Endothelial cell of umbilical vein (primary cell): Measurements from ENCODE around the gene MRPL24. TPM values are rescaled to one million over a fixed set of nuclear protein-coding genes. Genes with fewer than 3 reads are reported as not detected.
A peak's percentile ranks its signal among the peaks of the same experiment; 100 is the strongest.

Experiments
- BruUV-seq: library from RNA; stranded (reverse); fragments of 400-500 nt; replicated peaks from 2 replicates; lab custom pipeline; 2021; lab: Mats Ljungman, UMichigan
- CTCF ChIA-PET: fragments of 300-600, 350-600 bp; sonication (Branson Sonifier 250); formaldehyde crosslinking; loops from one replicate; lab custom pipeline; 2021; ENCODE audit warnings: antibody characterized with exemption, inconsistent platforms; lab: Charles Lee
- POLR2A ChIA-PET: fragments of 300-600, 350-600 bp; sonication (Branson Sonifier 250); formaldehyde crosslinking; loops from one replicate; lab custom pipeline; 2021; ENCODE audit warnings: antibody characterized with exemption, inconsistent platforms; lab: Charles Lee
- DNase-seq: peaks from one replicate; pipeline ENCODE4 v3.0.0-alpha.2; 2011; ENCODE audit warnings: low read depth, low spot score
- FAIRE-seq: peaks from 2 replicates; lab custom pipeline; 2011; peaks lifted over from hg19 to GRCh38; lab: Jason Lieb, UNC
- H2AFZ ChIP-seq: 2 replicates; pipeline ENCODE4 v1.6.0; 2012; ENCODE audit warnings: low read depth, low read length, control low read depth, inconsistent platforms
- H3K27ac ChIP-seq: 2 replicates; pipeline ENCODE4 v1.5.1; 2011; ENCODE audit warnings: low read depth, mild to moderate bottlenecking, control low read depth, low read length, moderate library complexity; ENCODE audit not compliant: insufficient read depth
- H3K27me3 ChIP-seq, 2 experiments: 2 replicates each; pipeline versions ENCODE4 v1.6.0 to v1.6.1; 2011; ENCODE audit warnings: low read length in 2 of 2, mixed read lengths in 1 of 2; ENCODE audit not compliant: control insufficient read depth in 2 of 2, insufficient read depth in 2 of 2
- H3K36me3 ChIP-seq, 2 experiments: 2 replicates in 1 of 2; 3 replicates in 1 of 2; pipeline ENCODE4 v1.5.1; 2011; ENCODE audit warnings: low read length in 2 of 2, mild to moderate bottlenecking in 1 of 2, moderate library complexity in 1 of 2; ENCODE audit not compliant: control insufficient read depth in 2 of 2, insufficient read depth in 2 of 2; ENCODE audit errors: extremely low read depth in 1 of 2
- H3K4me1 ChIP-seq: 3 replicates; pipeline ENCODE4 v1.5.1; 2011; ENCODE audit warnings: mild to moderate bottlenecking, low read length; ENCODE audit not compliant: control insufficient read depth, insufficient read depth; ENCODE audit errors: extremely low read depth
- H3K4me2 ChIP-seq: 2 replicates; pipeline ENCODE4 v1.6.1; 2011; ENCODE audit warnings: low read length, control low read depth, mixed read lengths; ENCODE audit not compliant: insufficient read depth
- H3K4me3 ChIP-seq, 3 experiments: fragments of 200-600 bp in 1 of 3; sonication (generic), shearing (Covaris generic) in 1 of 3; replicated peaks in 1 of 3; 2 replicates each; pipeline ENCODE4 v1.5.1; 2011 to 2016; ENCODE audit warnings: control low read depth in 3 of 3, low read length in 3 of 3, mild to moderate bottlenecking in 2 of 3, inconsistent platforms in 1 of 3, low read depth in 1 of 3, moderate library complexity in 1 of 3; ENCODE audit not compliant: insufficient read depth in 1 of 3
- H3K79me2 ChIP-seq: 2 replicates; pipeline ENCODE4 v1.6.0; 2012; ENCODE audit warnings: low read length, inconsistent platforms; ENCODE audit not compliant: control insufficient read depth, insufficient read depth
- H3K9ac ChIP-seq: replicated peaks from 2 replicates; pipeline ENCODE3; 2011; ENCODE audit warnings: low read length, control low read depth; ENCODE audit not compliant: insufficient read depth; ENCODE audit errors: extremely low read depth
- H3K9me1 ChIP-seq: replicated peaks from 3 replicates; pipeline ENCODE4 v1.6.0; 2011; ENCODE audit warnings: mild to moderate bottlenecking, low read length; ENCODE audit not compliant: control insufficient read depth, insufficient read depth; ENCODE audit errors: extremely low read depth
- H3K9me3 ChIP-seq: replicated peaks from 2 replicates; pipeline ENCODE4 v1.5.1; 2012; ENCODE audit warnings: low read length, inconsistent platforms; ENCODE audit not compliant: control insufficient read depth, insufficient read depth
- H4K20me1 ChIP-seq: replicated peaks from 2 replicates; pipeline ENCODE3; 2011; ENCODE audit warnings: mild to moderate bottlenecking, low read length; ENCODE audit not compliant: control insufficient read depth, insufficient read depth; ENCODE audit errors: extremely low read depth
- FOS ChIP-seq: IDR thresholded peaks from 2 replicates; pipeline ENCODE4 v1.6.1; 2011; ENCODE audit warnings: mild to moderate bottlenecking, low read length, moderate library complexity, borderline replicate concordance; ENCODE audit not compliant: insufficient read depth
- dilution Hi-C: fragments of 300-500 bp; cut with MboI; formaldehyde crosslinking; loops from one replicate; pipeline ENCODE4 v1.15.0; 2019; ENCODE audit warnings: low sequenced_read_pairs; ENCODE audit not compliant: extremely low pct_ligation_motif_present
- intact Hi-C: fragments of 100-400 bp; cut with micrococcal nuclease; formaldehyde crosslinking; loops from one replicate; pipeline ENCODE4 v1.10.0; 2022
- polyA plus RNA-seq, 4 experiments: library from polyadenylated mRNA; depleted of rRNA in 3 of 4; stranded (reverse) in 3 of 4; unstranded in 1 of 4; fragments of >200 nt; gene quantifications; 2 replicates each; pipeline versions ENCODE4 v1.2.1 to v1.2.3, GENCODE V29; 2011 to 2012; ENCODE audit warnings: missing spikeins in 1 of 4
- total RNA-seq: library from RNA; stranded (reverse); gene quantifications from 2 replicates; pipeline ENCODE4 v1.2.3, GENCODE V29; 2021
- TF ChIP-seq, protein P1 (sequence below), 2 donors: IDR thresholded peaks; 1 replicate in 1 of 2; 2 replicates in 1 of 2; pipeline ENCODE4 v1.5.1; 2011; ENCODE audit warnings: low read length in 2 of 2, mild to moderate bottlenecking in 2 of 2, moderate library complexity in 2 of 2, control low read depth in 1 of 2, inconsistent platforms in 1 of 2, low read depth in 1 of 2; ENCODE audit not compliant: insufficient read depth in 1 of 2; ENCODE audit errors: extremely low read depth in 1 of 2

The MRPL24 gene
- total and polyA plus RNA-seq, 2 donors (not counting 3 experiments of a cell fraction or from before 2014, with no cell fraction given) = 47.9 to 77.7 TPM

DNA sequence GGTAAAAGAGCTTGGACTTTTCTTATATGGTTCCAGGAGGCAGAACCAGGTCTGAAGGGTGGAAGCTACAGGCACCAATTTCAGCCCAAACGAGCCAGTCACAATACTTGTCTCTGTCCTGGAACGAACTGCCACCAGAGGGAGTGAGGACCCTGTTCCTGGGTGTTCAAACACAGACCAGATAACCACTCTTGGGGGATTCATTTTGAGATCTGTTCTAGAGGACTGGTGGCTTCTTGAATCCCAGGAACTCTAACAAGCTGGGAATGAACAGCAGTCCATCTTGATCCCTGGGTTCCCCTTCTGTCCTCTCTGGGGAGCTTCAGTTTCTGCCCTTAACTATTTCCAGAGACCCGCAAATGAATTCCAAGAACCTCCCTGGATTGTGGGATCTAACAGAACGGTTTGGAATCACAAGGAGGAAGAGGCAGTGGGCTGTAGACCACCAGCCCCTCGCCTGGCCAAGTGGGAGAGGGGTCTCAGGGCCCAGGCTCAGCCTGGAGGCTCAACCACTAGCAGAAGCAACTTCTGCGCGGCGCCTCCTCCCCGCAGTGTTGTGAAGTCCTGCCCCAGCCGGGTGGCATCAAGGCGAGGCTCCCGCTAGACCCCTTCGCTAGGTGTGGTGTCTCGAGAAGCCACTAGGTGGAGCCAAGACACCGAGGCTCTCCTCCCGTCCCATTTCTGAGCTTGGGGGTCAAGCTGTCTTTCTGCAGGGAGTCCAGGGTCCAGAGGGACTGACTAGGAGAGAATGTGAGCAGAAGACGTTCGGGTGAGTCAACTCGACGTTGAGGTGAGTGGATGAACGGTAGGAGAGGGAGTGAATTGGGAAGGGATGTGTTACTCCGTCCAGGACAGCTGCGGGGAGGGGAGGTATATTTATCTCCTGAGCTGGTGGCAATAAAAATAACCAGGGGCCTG is 51.6 kb downstream of the MRPL24 start:
- H3K9ac ChIP-seq = no peak overlapping the region
- H3K9me3 ChIP-seq = no peaks in the 10 kb centered on the region
- H4K20me1 ChIP-seq = no peaks in the 10 kb centered on the region
- H3K36me3 ChIP-seq = no peaks in the 10 kb centered on the region
- dilution Hi-C loops (no loop called here), intact Hi-C loops (loop anchor here (1.0 kb wide), 6 partner anchors 16 to 238 kb away; partner anchors contain the start of genes CRABP2, NTRK1 and PRCC)
- TF ChIP-seq, protein P1, sequence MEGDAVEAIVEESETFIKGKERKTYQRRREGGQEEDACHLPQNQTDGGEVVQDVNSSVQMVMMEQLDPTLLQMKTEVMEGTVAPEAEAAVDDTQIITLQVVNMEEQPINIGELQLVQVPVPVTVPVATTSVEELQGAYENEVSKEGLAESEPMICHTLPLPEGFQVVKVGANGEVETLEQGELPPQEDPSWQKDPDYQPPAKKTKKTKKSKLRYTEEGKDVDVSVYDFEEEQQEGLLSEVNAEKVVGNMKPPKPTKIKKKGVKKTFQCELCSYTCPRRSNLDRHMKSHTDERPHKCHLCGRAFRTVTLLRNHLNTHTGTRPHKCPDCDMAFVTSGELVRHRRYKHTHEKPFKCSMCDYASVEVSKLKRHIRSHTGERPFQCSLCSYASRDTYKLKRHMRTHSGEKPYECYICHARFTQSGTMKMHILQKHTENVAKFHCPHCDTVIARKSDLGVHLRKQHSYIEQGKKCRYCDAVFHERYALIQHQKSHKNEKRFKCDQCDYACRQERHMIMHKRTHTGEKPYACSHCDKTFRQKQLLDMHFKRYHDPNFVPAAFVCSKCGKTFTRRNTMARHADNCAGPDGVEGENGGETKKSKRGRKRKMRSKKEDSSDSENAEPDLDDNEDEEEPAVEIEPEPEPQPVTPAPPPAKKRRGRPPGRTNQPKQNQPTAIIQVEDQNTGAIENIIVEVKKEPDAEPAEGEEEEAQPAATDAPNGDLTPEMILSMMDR (IDR thresholded peaks at IDR 0.05; ENCODE audit: extremely low read depth in 1 of 2, insufficient read depth in 1 of 2, low read depth in 1 of 2, low read length in 2 of 2) = peak; percentile 87 to 93
- no peak for TF ChIP-seq FOS
- peaks cover 19 to 31% of the 10 kb centered on the region in 2 experiments for H3K27me3 ChIP-seq
- ChIA-PET CTCF (interaction anchor here (0.6 to 16.7 kb wide), 67 partner anchors 11 to 401 kb away, joined by 3 to 546 read pairs (median 5); partner anchors contain the start of genes CRABP2, HAPLN2, HDGF and INSRR), POLR2A (interaction anchor here (0.9 to 1.1 kb wide), 3 partner anchors 15 to 39 kb away, joined by 3 to 6 read pairs (median 4); partner anchors contain the start of genes ISG20L2 and METTL25B)
- BruUV-seq = no TSS peak
- H2AFZ ChIP-seq = peak overlapping the region; percentile 55
- H3K4me3 ChIP-seq = no peak overlapping the region
- peak; percentile 98 for FAIRE-seq
- no peaks in the 10 kb centered on the region for H3K79me2 ChIP-seq
- no peak overlapping the region for H3K27ac ChIP-seq
- no peaks in the 10 kb centered on the region for H3K4me1 ChIP-seq
- peak; percentile 86 for DNase-seq
- no peaks in the 10 kb centered on the region for H3K9me1 ChIP-seq
- peak overlapping the region; percentile 42 for H3K4me2 ChIP-seq

Other genes starting within 250 kb of the MRPL24 start
- 52.2 and 57.3 TPM in 2 replicates for gene MEF2D, start 240.3 kb downstream of the MRPL24 start, total RNA-seq
- 45.4 and 55.6 TPM in 2 replicates for gene MEF2D, start 240.3 kb downstream of the MRPL24 start, polyA plus RNA-seq
- 48.6 and 60.7 TPM in 2 replicates for gene IQGAP3, start 168.5 kb downstream of the MRPL24 start, total RNA-seq
- 28.3 and 30.2 TPM in 2 replicates for gene IQGAP3, start 168.5 kb downstream of the MRPL24 start, polyA plus RNA-seq
- not detected in 2 replicates for gene TTC24, start 161.4 kb downstream of the MRPL24 start, total RNA-seq
- gene TTC24, start 161.4 kb downstream of the MRPL24 start, polyA plus RNA-seq = not detected in 2 replicates
- gene NAXE, start 149.3 kb downstream of the MRPL24 start, total RNA-seq = 74.0 and 76.2 TPM in 2 replicates
- 187 and 210 TPM in 2 replicates for gene NAXE, start 149.3 kb downstream of the MRPL24 start, polyA plus RNA-seq
- gene GPATCH4, start 139.6 kb downstream of the MRPL24 start, total RNA-seq = 29.2 and 32.0 TPM in 2 replicates
- 15.5 and 22.4 TPM in 2 replicates for gene GPATCH4, start 139.6 kb downstream of the MRPL24 start, polyA plus RNA-seq
- gene HAPLN2, start 121.7 kb downstream of the MRPL24 start, total RNA-seq = not detected in 2 replicates
- 0.14 TPM in 1 of 2 replicates, not detected in the other for gene HAPLN2, start 121.7 kb downstream of the MRPL24 start, polyA plus RNA-seq
- gene BCAN, start 99.0 kb downstream of the MRPL24 start, total RNA-seq = not detected in 2 replicates
- gene BCAN, start 99.0 kb downstream of the MRPL24 start, polyA plus RNA-seq = 0.14 and 0.15 TPM in 2 replicates
- 269 and 274 TPM in 2 replicates for gene NES, start 63.7 kb downstream of the MRPL24 start, total RNA-seq
- gene NES, start 63.7 kb downstream of the MRPL24 start, polyA plus RNA-seq = 15.5 and 19.4 TPM in 2 replicates
- gene CRABP2, start 35.5 kb downstream of the MRPL24 start, total RNA-seq = 1.0 and 2.6 TPM in 2 replicates
- gene CRABP2, start 35.5 kb downstream of the MRPL24 start, polyA plus RNA-seq = 0.21 and 0.32 TPM in 2 replicates
- 12.8 and 15.5 TPM in 2 replicates for gene METTL25B, start 12.6 kb downstream of the MRPL24 start, total RNA-seq
- gene METTL25B, start 12.6 kb downstream of the MRPL24 start, polyA plus RNA-seq = 15.0 and 17.3 TPM in 2 replicates
- gene ISG20L2, start 12.3 kb downstream of the MRPL24 start, total RNA-seq = 32.1 and 35.3 TPM in 2 replicates
- 32.0 and 33.2 TPM in 2 replicates for gene ISG20L2, start 12.3 kb downstream of the MRPL24 start, polyA plus RNA-seq
- gene HDGF, start 10.6 kb upstream of the MRPL24 start, total RNA-seq = 279 and 298 TPM in 2 replicates
- gene HDGF, start 10.6 kb upstream of the MRPL24 start, polyA plus RNA-seq = 94.7 and 95.1 TPM in 2 replicates
- 65.1 and 71.5 TPM in 2 replicates for gene PRCC, start 26.4 kb upstream of the MRPL24 start, total RNA-seq
- gene PRCC, start 26.4 kb upstream of the MRPL24 start, polyA plus RNA-seq = 76.9 and 77.4 TPM in 2 replicates
- 1.1 and 1.8 TPM in 2 replicates for gene SH2D2A, start 75.8 kb upstream of the MRPL24 start, total RNA-seq
- gene SH2D2A, start 75.8 kb upstream of the MRPL24 start, polyA plus RNA-seq = 0.41 and 0.92 TPM in 2 replicates
- not detected in 2 replicates for gene INSRR, start 118.0 kb upstream of the MRPL24 start, total RNA-seq
- not detected in 2 replicates for gene INSRR, start 118.0 kb upstream of the MRPL24 start, polyA plus RNA-seq
- not detected in 2 replicates for gene NTRK1, start 119.8 kb upstream of the MRPL24 start, total RNA-seq
- gene NTRK1, start 119.8 kb upstream of the MRPL24 start, polyA plus RNA-seq = 0.07 TPM in 1 of 2 replicates, not detected in the other
- 88.7 and 90.7 TPM in 2 replicates for gene PEAR1, start 152.6 kb upstream of the MRPL24 start, total RNA-seq
- gene PEAR1, start 152.6 kb upstream of the MRPL24 start, polyA plus RNA-seq = 101 and 106 TPM in 2 replicates
- 0.66 and 1.2 TPM in 2 replicates for gene LRRC71, start 179.5 kb upstream of the MRPL24 start, total RNA-seq
- 0.33 and 0.35 TPM in 2 replicates for gene LRRC71, start 179.5 kb upstream of the MRPL24 start, polyA plus RNA-seq